PC-3 (cell line): ENCODE measurements around the gene TPT1. TPM values are rescaled to one million over a fixed set of nuclear protein-coding genes. Genes with fewer than 3 reads are reported as not detected.

Experiments
- ATAC-seq: fragments of 200-7000 bp; cut with Tn5 transposase; 2 replicates; pipeline ENCODE4 v1.9.1; 2020; ENCODE audit warnings: mild to moderate bottlenecking, moderate library complexity
- BruUV-seq: library from RNA; stranded (reverse); fragments of 400-500 nt; replicated peaks from 2 replicates; lab custom pipeline; 2021; lab: Mats Ljungman, UMichigan
- CTCF ChIA-PET: fragments of 300-600 bp; sonication (Branson Sonifier 250); formaldehyde crosslinking; loops from one replicate; lab custom pipeline; 2022; ENCODE audit warnings: antibody characterized with exemption; lab: Charles Lee
- POLR2A ChIA-PET: fragments of 300-600 bp; sonication (Branson Sonifier 250); formaldehyde crosslinking; loops from one replicate; lab custom pipeline; 2022; ENCODE audit warnings: antibody characterized with exemption; ENCODE audit not compliant: unreplicated experiment; lab: Charles Lee
- DNase-seq: peaks from one replicate; pipeline ENCODE4 v3.0.0-alpha.2; 2015
- H2AFZ ChIP-seq: fragments of 300-600 bp; sonication (generic); 2 replicates; pipeline ENCODE4 v1.6.0; 2016; ENCODE audit warnings: antibody characterized with exemption, low read length
- H3F3A ChIP-seq: fragments of 300-600 bp; sonication (generic); one replicate; pipeline ENCODE4 v1.6.0; 2017; ENCODE audit warnings: antibody characterized with exemption, low read length, control low read depth, mild to moderate bottlenecking; ENCODE audit not compliant: unreplicated experiment
- H3K27ac ChIP-seq: fragments of 300-600 bp; sonication (generic); 2 replicates; pipeline ENCODE4 v1.5.1; 2016; ENCODE audit warnings: mild to moderate bottlenecking, low read length
- H3K27me3 ChIP-seq: fragments of 300-600 bp; sonication (generic); 2 replicates; pipeline ENCODE4 v1.6.1; 2016; ENCODE audit warnings: low read length, mixed read lengths
- H3K36me3 ChIP-seq: fragments of 300-600 bp; sonication (generic); 2 replicates; pipeline ENCODE4 v1.6.1; 2016; ENCODE audit warnings: low read depth, mixed run types, low read length, mixed read lengths
- H3K4me1 ChIP-seq: fragments of 300-600 bp; sonication (generic); 2 replicates; pipeline ENCODE4 v1.5.1; 2016; ENCODE audit warnings: low read length; ENCODE audit not compliant: insufficient read depth
- H3K4me2 ChIP-seq: fragments of 300-600 bp; sonication (generic); 2 replicates; pipeline ENCODE4 v1.6.0; 2016; ENCODE audit warnings: low read length
- H3K4me3 ChIP-seq: fragments of 300-600 bp; sonication (generic); 2 replicates; pipeline ENCODE4 v1.5.1; 2016; ENCODE audit warnings: mild to moderate bottlenecking, low read length, mixed read lengths
- H3K79me2 ChIP-seq: fragments of 300-600 bp; sonication (generic); 2 replicates; pipeline ENCODE4 v1.6.1; 2017; ENCODE audit warnings: low read length, mixed read lengths
- H3K9ac ChIP-seq: fragments of 300-600 bp; sonication (generic); 2 replicates; pipeline ENCODE4 v1.6.0; 2016; ENCODE audit warnings: mild to moderate bottlenecking, low read length
- H3K9me2 ChIP-seq: fragments of 300-600 bp; sonication (generic); replicated peaks from 2 replicates; pipeline ENCODE4 v1.6.1; 2016; ENCODE audit warnings: mixed run types, low read length, mixed read lengths
- H3K9me3 ChIP-seq: fragments of 300-600 bp; sonication (generic); 2 replicates; pipeline ENCODE4 v1.6.1; 2016; ENCODE audit warnings: low read length, mixed read lengths
- H4K20me1 ChIP-seq: fragments of 300-600 bp; sonication (generic); 2 replicates; pipeline ENCODE4 v1.6.1; 2016; ENCODE audit warnings: low read length, mixed read lengths
- EZH2 ChIP-seq: fragments of 300-600 bp; sonication (generic); IDR thresholded peaks from one replicate; pipeline ENCODE4 v1.6.1; 2017; ENCODE audit warnings: antibody characterized with exemption, mild to moderate bottlenecking, low read length; ENCODE audit not compliant: unreplicated experiment
- EZH2phosphoT487 ChIP-seq: fragments of 300-600 bp; sonication (generic); IDR thresholded peaks from 2 replicates; pipeline ENCODE4 v1.6.1; 2018; ENCODE audit warnings: mild to moderate bottlenecking, antibody characterized with exemption, low read length, borderline replicate concordance
- intact Hi-C: fragments of 100-400 bp; cut with micrococcal nuclease; formaldehyde crosslinking; loops from 2 replicates; pipeline ENCODE4 v1.9.0; 2023
- total RNA-seq: library from RNA; depleted of rRNA; stranded (reverse); fragments of >200 nt; gene quantifications from 2 replicates; pipeline ENCODE4 v1.2.3, GENCODE V29; 2014
- TF ChIP-seq, protein P1 (sequence below): fragments of 300-600 bp; sonication (generic); conservative IDR thresholded peaks from 2 replicates; pipeline ENCODE4 v1.5.1; 2017; ENCODE audit warnings: antibody characterized with exemption, low read depth, mild to moderate bottlenecking, low read length

Gene TPT1
- total RNA-seq, 1 experiment from 2014 or later, result 982 TPM

DNA sequence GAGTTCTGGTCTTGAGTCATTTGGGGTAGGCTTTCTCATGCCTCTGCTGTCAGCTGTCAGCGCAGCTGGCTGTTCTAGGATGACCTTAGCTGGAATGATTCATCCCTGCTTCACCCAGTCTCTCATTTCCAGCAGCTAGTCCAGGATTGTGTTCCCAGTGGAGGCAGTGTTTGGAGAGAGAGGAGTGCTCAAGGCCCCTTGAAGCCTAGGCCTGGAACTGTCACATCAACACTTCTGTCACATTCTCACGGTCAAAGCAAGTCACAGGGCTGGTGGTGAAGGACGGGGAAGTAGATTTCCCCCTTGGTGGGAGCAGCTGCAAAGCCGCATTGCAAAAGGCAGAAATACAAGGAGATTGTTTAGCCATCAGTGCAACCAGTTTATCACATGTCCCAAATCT lies 15.2 kb downstream of the TPT1 start:
- DNase-seq, result peak; percentile 67
- Histone ChIP-seq H3K79me2 (no peaks in the 10 kb centered on the region), H3K9ac (no peak overlapping the region), H2AFZ (no peak overlapping the region), H3K9me3 (no peaks in the 10 kb centered on the region), H3K36me3 (no peaks in the 10 kb centered on the region), H3F3A (no peaks in the 10 kb centered on the region), H3K4me2 (no peak overlapping the region), H3K27me3 (no peaks in the 10 kb centered on the region), H3K4me3 (no peak overlapping the region), H3K4me1 (peaks cover 19% of the 10 kb centered on the region), H3K27ac (peak overlapping the region; percentile 25; the same call in 1 of the 2 replicates), H4K20me1 (no peaks in the 10 kb centered on the region), H3K9me2 (no peaks in the 10 kb centered on the region)
- ATAC-seq, result peak; percentile 80
- no peak for TF ChIP-seq EZH2phosphoT487
- no peak for TF ChIP-seq EZH2
- TF ChIP-seq, protein P1, sequence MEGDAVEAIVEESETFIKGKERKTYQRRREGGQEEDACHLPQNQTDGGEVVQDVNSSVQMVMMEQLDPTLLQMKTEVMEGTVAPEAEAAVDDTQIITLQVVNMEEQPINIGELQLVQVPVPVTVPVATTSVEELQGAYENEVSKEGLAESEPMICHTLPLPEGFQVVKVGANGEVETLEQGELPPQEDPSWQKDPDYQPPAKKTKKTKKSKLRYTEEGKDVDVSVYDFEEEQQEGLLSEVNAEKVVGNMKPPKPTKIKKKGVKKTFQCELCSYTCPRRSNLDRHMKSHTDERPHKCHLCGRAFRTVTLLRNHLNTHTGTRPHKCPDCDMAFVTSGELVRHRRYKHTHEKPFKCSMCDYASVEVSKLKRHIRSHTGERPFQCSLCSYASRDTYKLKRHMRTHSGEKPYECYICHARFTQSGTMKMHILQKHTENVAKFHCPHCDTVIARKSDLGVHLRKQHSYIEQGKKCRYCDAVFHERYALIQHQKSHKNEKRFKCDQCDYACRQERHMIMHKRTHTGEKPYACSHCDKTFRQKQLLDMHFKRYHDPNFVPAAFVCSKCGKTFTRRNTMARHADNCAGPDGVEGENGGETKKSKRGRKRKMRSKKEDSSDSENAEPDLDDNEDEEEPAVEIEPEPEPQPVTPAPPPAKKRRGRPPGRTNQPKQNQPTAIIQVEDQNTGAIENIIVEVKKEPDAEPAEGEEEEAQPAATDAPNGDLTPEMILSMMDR, result no peak
- intact Hi-C loops, result no loop called here
- ChIA-PET CTCF (no interaction called here), POLR2A (interaction anchor here (0.6 kb wide), 1 partner anchor 403 kb away, joined by 3 read pairs; no protein-coding TSS in a partner anchor)
- BruUV-seq, result no TSS peak

DNA sequence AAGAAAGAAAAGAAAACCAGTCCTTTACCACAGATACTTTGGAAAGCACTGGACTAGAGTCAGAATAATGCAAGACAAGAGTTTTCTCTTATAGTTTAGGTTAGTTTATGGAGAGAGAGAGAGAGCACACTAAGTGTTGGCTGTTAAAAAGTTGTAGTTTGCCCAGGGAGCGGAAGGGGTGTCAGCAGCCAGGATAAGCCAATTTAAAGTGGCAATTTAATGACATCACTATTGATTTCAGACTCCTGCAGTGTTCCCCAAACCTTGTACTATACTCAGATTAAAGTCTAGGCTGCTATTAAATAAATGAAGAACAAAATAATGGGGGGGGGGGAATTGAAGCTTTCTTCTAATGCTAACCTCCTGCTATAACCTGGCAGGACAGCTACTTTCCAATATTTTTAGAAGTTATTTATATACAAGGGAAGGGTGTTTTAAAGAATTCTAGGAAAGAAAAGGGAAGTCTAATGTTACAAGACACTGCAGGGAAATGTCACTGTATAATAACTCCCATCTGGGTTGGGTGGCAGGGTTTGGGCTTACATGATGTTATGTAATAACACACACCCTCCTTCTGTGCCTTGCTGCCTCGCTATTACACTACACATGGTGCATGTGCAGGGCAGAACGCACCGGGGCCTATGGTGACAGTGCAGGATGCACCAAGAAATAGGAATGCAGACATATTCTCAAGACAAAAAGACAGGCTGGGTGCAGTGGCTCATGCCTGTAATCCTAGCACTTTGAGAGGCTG lies 19.9 kb downstream of the TPT1 start:
- H3K27ac ChIP-seq, result no peak overlapping the region
- ChIA-PET POLR2A (no interaction called here), CTCF (no interaction called here)
- no peak overlapping the region for H3K4me2 ChIP-seq
- H3K36me3 ChIP-seq, result no peaks in the 10 kb centered on the region
- H3K4me1 ChIP-seq, result peaks cover 9% of the 10 kb centered on the region; the same call in 1 of the 2 replicates
- H3K9ac ChIP-seq, result no peak overlapping the region
- TF ChIP-seq EZH2phosphoT487 (no peak), EZH2 (no peak)
- TF ChIP-seq, protein P1, result no peak
- DNase-seq (no peak), ATAC-seq (no peak)
- no peaks in the 10 kb centered on the region for H3K27me3 ChIP-seq
- no peaks in the 10 kb centered on the region for H3K9me2 ChIP-seq
- no peak overlapping the region for H2AFZ ChIP-seq
- H4K20me1 ChIP-seq, result no peaks in the 10 kb centered on the region
- no peaks in the 10 kb centered on the region for H3F3A ChIP-seq
- no peak overlapping the region for H3K4me3 ChIP-seq
- BruUV-seq, result no TSS peak
- intact Hi-C loops, result no loop called here
- H3K9me3 ChIP-seq, result no peaks in the 10 kb centered on the region
- no peaks in the 10 kb centered on the region for H3K79me2 ChIP-seq

DNA sequence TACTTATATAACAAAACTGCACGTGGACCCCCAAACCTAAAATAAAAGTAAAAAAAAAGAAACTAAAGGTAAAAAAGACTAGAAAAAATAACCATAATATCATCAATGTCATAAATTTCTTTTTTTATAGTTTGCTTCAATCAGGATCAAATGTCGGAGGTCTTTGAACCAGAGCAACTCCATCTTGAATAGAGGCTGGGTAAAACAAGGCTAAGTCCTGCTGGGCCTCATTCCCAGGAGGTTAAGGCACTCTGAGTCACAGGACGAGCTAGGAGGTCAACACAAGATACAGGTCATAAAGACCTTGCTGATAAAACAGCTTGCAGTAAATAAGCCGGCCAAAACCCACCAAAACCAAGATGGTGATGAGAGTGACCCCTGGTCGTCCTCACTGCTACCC lies 24.0 kb downstream of the TPT1 start:
- intact Hi-C loops, result no loop called here
- Histone ChIP-seq H3K27ac (no peak overlapping the region), H3K27me3 (no peaks in the 10 kb centered on the region), H2AFZ (no peak overlapping the region), H3F3A (no peaks in the 10 kb centered on the region), H3K9me3 (no peaks in the 10 kb centered on the region), H3K4me2 (no peak overlapping the region), H3K4me1 (no peaks in the 10 kb centered on the region), H3K9ac (no peak overlapping the region), H4K20me1 (no peaks in the 10 kb centered on the region), H3K4me3 (no peak overlapping the region), H3K9me2 (no peaks in the 10 kb centered on the region), H3K79me2 (no peaks in the 10 kb centered on the region), H3K36me3 (no peaks in the 10 kb centered on the region)
- no peak for DNase-seq
- POLR2A ChIA-PET, result no interaction called here
- no TSS peak for BruUV-seq
- no peak for TF ChIP-seq EZH2phosphoT487
- TF ChIP-seq, protein P1, result no peak
- TF ChIP-seq EZH2, result no peak
- no peak for ATAC-seq
- CTCF ChIA-PET, result no interaction called here
